Keratinocyte (primary cell): ENCODE measurements around the gene GFOD2. TPM values are rescaled to one million over a fixed set of nuclear protein-coding genes. Genes with fewer than 3 reads are reported as not detected.
A peak's percentile ranks its signal among the peaks of the same experiment; 100 is the strongest.

Source experiments
- DNase-seq: peaks from one replicate; pipeline ENCODE4 v3.0.0-alpha.2; 2011; ENCODE audit warnings: low read depth, missing footprints, low spot score
- FAIRE-seq: peaks from 2 replicates; lab custom pipeline; 2011; peaks lifted over from hg19 to GRCh38; lab: Jason Lieb, UNC
- H2AFZ ChIP-seq: 2 replicates; pipeline ENCODE4 v1.6.0; 2012; ENCODE audit warnings: low read length, control low read depth, inconsistent platforms; ENCODE audit not compliant: control insufficient read depth
- H3K27ac ChIP-seq: 2 replicates; pipeline ENCODE4 v1.5.1; 2011; ENCODE audit warnings: low read length; ENCODE audit not compliant: control insufficient read depth, insufficient read depth
- H3K27me3 ChIP-seq: 3 replicates; pipeline ENCODE4 v1.6.0; 2011; ENCODE audit warnings: low read length; ENCODE audit not compliant: control insufficient read depth, insufficient read depth; ENCODE audit errors: extremely low read depth
- H3K36me3 ChIP-seq, 2 experiments: 2 replicates in 1 of 2; 3 replicates in 1 of 2; pipeline ENCODE4 v1.5.1; 2011; ENCODE audit warnings: low read length in 2 of 2, mild to moderate bottlenecking in 1 of 2; ENCODE audit not compliant: control insufficient read depth in 2 of 2, insufficient read depth in 2 of 2; ENCODE audit errors: extremely low read depth in 1 of 2
- H3K4me1 ChIP-seq: 3 replicates; pipeline ENCODE4 v1.5.1; 2011; ENCODE audit warnings: low read length; ENCODE audit not compliant: control insufficient read depth, insufficient read depth; ENCODE audit errors: extremely low read depth
- H3K4me2 ChIP-seq: 3 replicates; pipeline ENCODE4 v1.6.0; 2011; ENCODE audit warnings: low read depth, low read length; ENCODE audit not compliant: control insufficient read depth, insufficient read depth; ENCODE audit errors: extremely low read depth
- H3K4me3 ChIP-seq, 3 experiments: fragments of 200-600 bp in 1 of 3; sonication (generic) in 1 of 3; 2 replicates in 2 of 3; 3 replicates in 1 of 3; pipeline ENCODE4 v1.5.1; 2011 to 2016; ENCODE audit warnings: low read length in 3 of 3, mild to moderate bottlenecking in 3 of 3, control low read depth in 2 of 3, inconsistent platforms in 1 of 3, low read depth in 1 of 3, mixed read lengths in 1 of 3, mixed run types in 1 of 3, moderate library complexity in 1 of 3; ENCODE audit not compliant: control insufficient read depth in 2 of 3, insufficient read depth in 2 of 3; ENCODE audit errors: extremely low read depth in 1 of 3
- H3K79me2 ChIP-seq: 2 replicates; pipeline ENCODE4 v1.6.0; 2012; ENCODE audit warnings: low read length; ENCODE audit not compliant: control insufficient read depth, insufficient read depth
- H3K9ac ChIP-seq: 3 replicates; pipeline ENCODE4 v1.6.0; 2011; ENCODE audit warnings: low read length; ENCODE audit not compliant: control insufficient read depth, insufficient read depth; ENCODE audit errors: extremely low read depth
- H3K9me1 ChIP-seq: 3 replicates; pipeline ENCODE4 v1.6.0; 2011; ENCODE audit warnings: low read length; ENCODE audit not compliant: control insufficient read depth, insufficient read depth; ENCODE audit errors: extremely low read depth
- H3K9me3 ChIP-seq: 2 replicates; pipeline ENCODE4 v1.5.1; 2012; ENCODE audit warnings: low read depth, low read length; ENCODE audit not compliant: control insufficient read depth
- H4K20me1 ChIP-seq: 3 replicates; pipeline ENCODE4 v1.6.0; 2011; ENCODE audit warnings: low read length; ENCODE audit not compliant: control insufficient read depth, insufficient read depth; ENCODE audit errors: extremely low read depth
- CTCF ChIP-seq, 3 experiments: IDR thresholded peaks in 1 of 3; conservative IDR thresholded peaks in 1 of 3; optimal IDR thresholded peaks in 1 of 3; 2 replicates in 2 of 3; 3 replicates in 1 of 3; pipeline versions ENCODE3 to v1.5.1; 2011; ENCODE audit warnings: low read length in 3 of 3, mild to moderate bottlenecking in 3 of 3, moderate library complexity in 2 of 3, control low read depth in 1 of 3, inconsistent platforms in 1 of 3; ENCODE audit not compliant: insufficient read depth in 2 of 3; ENCODE audit errors: extremely low read depth in 1 of 3
- EZH2 ChIP-seq: IDR thresholded peaks from one replicate; pipeline ENCODE4 v1.6.1; 2012; ENCODE audit warnings: inconsistent platforms, mild to moderate bottlenecking, low read length, moderate library complexity
- dilution Hi-C: fragments of 300-500 bp; cut with MboI; formaldehyde crosslinking; loops from one replicate; pipeline ENCODE4 v1.7.0; 2020; ENCODE audit warnings: low sequenced_read_pairs; ENCODE audit not compliant: extremely low pct_ligation_motif_present
- polyA plus RNA-seq, 5 experiments: library from polyadenylated mRNA; depleted of rRNA in 3 of 5; stranded (reverse) in 3 of 5; stranded (forward) in 1 of 5; unstranded in 1 of 5; fragments of >200 nt; gene quantifications; 1 replicate in 1 of 5; 2 replicates in 3 of 5; 3 replicates in 1 of 5; pipeline versions ENCODE4 v1.2.1 to v1.2.3, GENCODE V29; 2011 to 2012; ENCODE audit warnings: missing spikeins in 2 of 5, low read depth in 1 of 5, low replicate concordance in 1 of 5

The GFOD2 gene
- polyA plus RNA-seq, 1 donor (not counting 4 experiments of a cell fraction or from before 2014, with no cell fraction given) = 13.2 TPM

- DNase-seq (peak; percentile 70), FAIRE-seq (peak; percentile 80)
- no peaks in the 10 kb centered on the region for H4K20me1 ChIP-seq
- peak overlapping the region; percentile 14 for H3K27ac ChIP-seq
- dilution Hi-C loops = no loop called here
- H3K9ac ChIP-seq = peak overlapping the region; percentile 14
- peaks cover 7% of the 10 kb centered on the region for H3K79me2 ChIP-seq
- H3K27me3 ChIP-seq = no peaks in the 10 kb centered on the region
- H3K4me1 ChIP-seq = peaks cover 17% of the 10 kb centered on the region
- peak overlapping the region; percentile 18 for H3K4me2 ChIP-seq
- TF ChIP-seq CTCF (optimal IDR thresholded peaks at IDR 0.05 in 1 of 3, IDR thresholded peaks at IDR 0.05 in 1 of 3, conservative IDR thresholded peaks at IDR 0.05 in 1 of 3; ENCODE audit: extremely low read depth in 1 of 3, insufficient read depth in 2 of 3, low read length in 3 of 3) (peak in 2 of 3 experiments; percentile 10 to 52), EZH2 (no peak)
- H3K9me3 ChIP-seq = no peaks in the 10 kb centered on the region
- H3K9me1 ChIP-seq = no peaks in the 10 kb centered on the region
- H2AFZ ChIP-seq = no peak overlapping the region
- peaks cover 3 to 13% of the 10 kb centered on the region in 2 experiments for H3K36me3 ChIP-seq
- no peak overlapping the region for H3K4me3 ChIP-seq
Measured at GRCh38 chr16:67723151-67723910, 4.2 kb upstream of the GFOD2 start.

GRCh38 chr16:67720236-67720635 lies 1.1 kb upstream of the GFOD2 start:
- H3K36me3 ChIP-seq = peaks cover 0 to 4% of the 10 kb centered on the region in 2 experiments
- peak overlapping the region in 1 of 3 experiments; percentile 83 for H3K4me3 ChIP-seq
- peaks cover 37% of the 10 kb centered on the region for H3K79me2 ChIP-seq
- no peak for FAIRE-seq
- dilution Hi-C loops = no loop called here
- H3K27ac ChIP-seq = no peak overlapping the region
- H3K27me3 ChIP-seq = no peaks in the 10 kb centered on the region
- DNase-seq = no peak
- H4K20me1 ChIP-seq = no peaks in the 10 kb centered on the region
- no peaks in the 10 kb centered on the region for H3K9me3 ChIP-seq
- no peak overlapping the region for H2AFZ ChIP-seq
- H3K4me1 ChIP-seq = peaks cover 24% of the 10 kb centered on the region
- peak overlapping the region; percentile 92 for H3K4me2 ChIP-seq
- no peaks in the 10 kb centered on the region for H3K9me1 ChIP-seq
- TF ChIP-seq EZH2 (no peak), CTCF (optimal IDR thresholded peaks at IDR 0.05 in 1 of 3, IDR thresholded peaks at IDR 0.05 in 1 of 3, conservative IDR thresholded peaks at IDR 0.05 in 1 of 3; ENCODE audit: extremely low read depth in 1 of 3, insufficient read depth in 2 of 3, low read length in 3 of 3) (no peak)
- H3K9ac ChIP-seq = peak overlapping the region; percentile 84
